Activated T-cell treated with anti-CD3 and anti-CD28 coated beads, Interleukin-2, amount 50 U/mL, for 4 hours (primary cell): ENCODE results near the gene PIEZO2. TPM values are rescaled to one million over a fixed set of nuclear protein-coding genes. Genes with fewer than 3 reads are reported as not detected.
"Not testable (repeated sequence)": the region's sequence is repeated elsewhere in the genome, so short reads cannot be mapped to it uniquely, and the experiment has no call there.

Experiments used
- ATAC-seq, 2 donors: fragments of 200-7000 bp; cut with Tn5 transposase; one replicate each; pipeline ENCODE4 v1.10.0; 2021
- DNase-seq: peaks from one replicate; pipeline ENCODE4 v3.0.0-alpha.2; 2020
- H3K27me3 Mint-ChIP-seq: one replicate; pipeline ENCODE4 v1.8.0; 2021; ENCODE audit warnings: low read depth, mixed read lengths
- H3K36me3 Mint-ChIP-seq: one replicate; pipeline ENCODE4 v1.8.0; 2022; ENCODE audit warnings: mixed read lengths; ENCODE audit not compliant: insufficient read depth
- H3K4me1 Mint-ChIP-seq: one replicate; pipeline ENCODE4 v1.8.0; 2021; ENCODE audit warnings: low read depth, mixed read lengths
- H3K4me3 Mint-ChIP-seq: one replicate; pipeline ENCODE4 v1.8.0; 2021; ENCODE audit warnings: mild to moderate bottlenecking, moderate library complexity, mixed read lengths
- H3K9me3 Mint-ChIP-seq: one replicate; pipeline ENCODE4 v1.8.0; 2021; ENCODE audit warnings: mixed read lengths
- total RNA-seq, 3 donors: library from RNA; stranded (reverse); gene quantifications; one replicate each; pipeline ENCODE4 v1.2.1, GENCODE V29; 2021

PIEZO2 gene
- total RNA-seq, 3 donors from 2014 or later: 0.05 to 0.35 (median 0.18) TPM

DNA sequence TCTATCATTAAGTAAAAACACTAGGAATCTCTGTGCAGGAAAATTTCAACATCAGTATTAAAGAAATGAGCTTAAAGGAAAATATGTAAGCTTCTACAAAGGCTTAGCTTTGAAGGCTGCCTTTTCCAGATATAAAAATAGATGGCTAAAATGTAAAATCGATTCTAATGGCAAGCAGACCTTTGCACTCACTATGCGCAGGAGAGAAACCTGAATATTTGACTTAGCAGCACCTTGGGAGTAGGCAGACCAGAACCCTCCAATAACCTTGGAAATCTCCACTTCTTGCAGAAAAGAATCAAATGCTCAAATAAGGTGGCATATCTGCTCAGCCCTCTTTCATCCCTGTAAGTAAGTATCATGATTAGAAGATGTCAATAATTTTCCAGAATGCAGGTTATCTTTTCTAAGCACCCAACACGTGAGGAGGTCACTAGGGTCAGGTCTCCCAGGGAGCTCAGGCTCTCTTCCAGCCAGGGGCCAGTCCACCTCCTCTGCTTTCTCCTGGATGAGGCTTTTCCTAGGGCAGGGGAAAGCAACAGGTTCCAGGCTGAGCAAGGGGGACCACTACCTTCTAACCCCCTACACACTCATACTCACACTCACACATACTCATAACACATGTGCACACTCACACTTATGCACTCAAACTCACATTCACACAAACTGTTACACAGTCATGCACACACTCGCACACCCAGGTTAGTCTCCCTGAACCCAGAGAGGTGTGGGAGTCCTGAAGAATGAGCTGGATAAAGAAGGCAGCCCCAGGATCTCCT, 3.8 kb downstream of the PIEZO2 start:
- H3K4me1 Mint-ChIP-seq: no peaks in the 10 kb centered on the region
- ATAC-seq (no peak), DNase-seq (no peak)
- H3K9me3 Mint-ChIP-seq: no peaks in the 10 kb centered on the region
- H3K36me3 Mint-ChIP-seq: no peaks in the 10 kb centered on the region
- no peak overlapping the region for H3K4me3 Mint-ChIP-seq
- peaks cover 28% of the 10 kb centered on the region for H3K27me3 Mint-ChIP-seq

- DNase-seq: no peak
- no peak for ATAC-seq
- Mint-ChIP-seq H3K4me1 (no peaks in the 10 kb centered on the region), H3K4me3 (no peak overlapping the region), H3K36me3 (no peaks in the 10 kb centered on the region), H3K9me3 (peaks cover 3% of the 10 kb centered on the region), H3K27me3 (peaks cover 2% of the 10 kb centered on the region)
Measured at GRCh38 chr18:11137400-11137799, 12.0 kb downstream of the PIEZO2 start.

DNA sequence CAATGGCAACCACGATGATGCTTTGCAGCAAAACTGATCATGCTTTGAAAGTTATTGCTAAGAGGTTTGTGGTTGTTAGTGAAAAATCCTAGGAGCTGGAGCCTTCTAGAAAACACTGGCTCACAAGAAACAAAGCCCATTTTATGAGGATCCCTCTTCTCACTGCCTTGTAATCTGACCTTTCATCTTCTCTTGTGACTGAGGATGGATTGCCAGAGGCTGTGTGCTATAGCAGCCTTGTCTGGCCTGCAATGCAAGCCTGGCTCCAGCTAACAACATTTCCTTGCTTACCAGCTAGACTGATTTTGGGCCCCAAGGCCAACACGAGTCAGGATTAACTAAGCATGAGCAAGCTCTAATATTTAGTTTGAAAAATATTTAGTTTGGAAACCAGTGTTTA, 13.1 kb downstream of the PIEZO2 start:
- Mint-ChIP-seq H3K9me3 (peaks cover 3% of the 10 kb centered on the region), H3K36me3 (no peaks in the 10 kb centered on the region), H3K4me3 (no peak overlapping the region), H3K27me3 (peaks cover 2% of the 10 kb centered on the region), H3K4me1 (no peaks in the 10 kb centered on the region)
- ATAC-seq: no peak
- no peak for DNase-seq

DNA sequence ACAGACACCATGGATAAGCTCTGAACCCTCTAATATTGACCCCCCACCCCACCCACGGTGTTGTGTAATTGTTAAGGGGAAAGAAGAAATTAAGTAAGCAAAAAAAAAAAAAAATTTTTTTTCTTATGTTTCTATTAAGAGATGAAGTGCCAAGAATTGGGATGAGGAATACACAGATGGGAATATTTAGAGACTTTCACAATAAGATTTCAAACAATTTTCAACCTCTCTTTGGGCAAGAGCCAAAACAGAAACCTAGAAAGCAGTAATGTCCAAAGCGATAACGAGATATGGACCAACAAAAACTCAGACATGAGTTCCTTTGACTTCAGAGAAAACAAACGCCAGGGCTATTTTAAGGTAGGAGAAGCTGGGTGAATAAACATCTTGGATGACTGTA, 14.4 kb downstream of the PIEZO2 start:
- peaks cover 2% of the 10 kb centered on the region for H3K27me3 Mint-ChIP-seq
- no peak overlapping the region for H3K4me3 Mint-ChIP-seq
- H3K36me3 Mint-ChIP-seq: no peaks in the 10 kb centered on the region
- no peaks in the 10 kb centered on the region for H3K9me3 Mint-ChIP-seq
- H3K4me1 Mint-ChIP-seq: no peaks in the 10 kb centered on the region
- no peak for DNase-seq
- no peak for ATAC-seq

GRCh38 chr18:11129059-11129458, 20.3 kb downstream of the PIEZO2 start:
- H3K4me1 Mint-ChIP-seq, H3K4me3 Mint-ChIP-seq, H3K9me3 Mint-ChIP-seq, H3K36me3 Mint-ChIP-seq, DNase-seq, ATAC-seq, H3K27me3 Mint-ChIP-seq: not testable (repeated sequence)

DNA sequence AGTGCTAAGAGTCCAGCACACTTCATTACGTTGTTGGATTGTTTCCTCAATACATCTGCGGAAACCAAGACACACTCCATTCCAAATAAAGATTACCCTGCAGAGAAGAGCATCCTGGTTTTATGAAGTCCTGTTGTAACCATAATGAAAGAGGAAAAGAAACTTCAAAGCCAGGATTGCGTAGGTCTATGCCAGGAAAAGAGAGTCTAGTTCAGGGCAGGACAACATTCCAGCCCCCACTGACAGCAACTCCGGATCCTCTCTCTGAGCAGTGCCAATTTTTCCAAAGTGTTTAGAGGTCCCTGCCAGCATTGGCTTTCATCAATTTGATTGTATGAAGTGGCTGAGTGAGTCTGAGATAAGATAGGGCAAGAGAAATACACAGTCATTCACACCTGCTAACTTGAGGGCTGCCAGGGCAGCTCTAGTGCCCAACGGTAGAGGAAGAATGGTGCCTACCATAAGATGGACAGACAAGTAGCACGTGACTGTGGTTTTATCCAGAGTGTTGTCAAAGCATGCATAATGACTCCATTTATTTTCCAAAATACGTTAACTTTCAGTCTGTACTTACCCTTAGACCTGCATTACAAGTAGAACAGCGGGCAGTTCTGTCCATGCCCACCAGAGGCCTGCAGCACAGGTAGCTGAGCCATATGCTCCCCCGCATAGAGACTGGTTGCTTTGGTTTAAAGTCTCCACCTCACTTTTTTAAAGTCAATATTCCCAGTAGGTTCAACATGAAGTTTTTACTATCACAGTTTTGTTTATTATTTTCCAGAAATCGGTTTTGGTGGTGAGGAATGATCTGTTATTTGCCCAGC, 23.7 kb downstream of the PIEZO2 start:
- ATAC-seq (no peak), DNase-seq (no peak)
- Mint-ChIP-seq H3K4me1 (no peaks in the 10 kb centered on the region), H3K9me3 (peaks cover 6% of the 10 kb centered on the region), H3K27me3 (no peaks in the 10 kb centered on the region), H3K36me3 (no peaks in the 10 kb centered on the region), H3K4me3 (no peak overlapping the region)

GRCh38 chr18:11124054-11124453, 25.3 kb downstream of the PIEZO2 start:
- no peak for ATAC-seq
- DNase-seq: no peak

DNA sequence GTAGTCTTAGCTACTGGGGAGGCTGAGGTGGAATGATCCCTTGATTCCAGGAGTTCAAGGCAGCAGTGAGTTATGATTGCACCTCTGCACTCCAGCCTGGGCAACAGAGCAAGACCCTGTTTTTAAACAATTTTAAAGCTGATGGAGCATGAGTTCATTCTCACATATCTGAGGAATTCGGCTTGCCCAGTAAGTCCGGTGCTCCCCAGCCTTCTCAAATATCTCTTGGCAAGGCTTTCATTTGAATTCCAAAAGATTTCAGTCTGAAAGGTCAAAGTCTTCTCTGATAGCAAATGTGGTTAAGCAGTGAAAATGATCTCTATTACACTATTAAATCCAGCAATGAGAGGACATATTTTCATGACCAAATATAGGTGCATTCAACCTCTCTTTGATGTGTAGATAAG, 27.9 kb downstream of the PIEZO2 start:
- Mint-ChIP-seq H3K36me3 (no peaks in the 10 kb centered on the region), H3K4me3 (no peak overlapping the region), H3K27me3 (no peaks in the 10 kb centered on the region), H3K4me1 (no peaks in the 10 kb centered on the region), H3K9me3 (no peaks in the 10 kb centered on the region)
- ATAC-seq (no peak), DNase-seq (no peak)

More at GRCh38 chr18:11124054-11124453, 25.3 kb downstream of the PIEZO2 start:
- Mint-ChIP-seq H3K4me3 (no peak overlapping the region), H3K36me3 (no peaks in the 10 kb centered on the region), H3K27me3 (no peaks in the 10 kb centered on the region), H3K4me1 (no peaks in the 10 kb centered on the region), H3K9me3 (peaks cover 6% of the 10 kb centered on the region)

GRCh38 chr18:11119959-11120587, 29.3 kb downstream of the PIEZO2 start:
- ATAC-seq (no peak), DNase-seq (no peak)
- Mint-ChIP-seq H3K4me1 (no peaks in the 10 kb centered on the region), H3K4me3 (no peak overlapping the region), H3K36me3 (no peaks in the 10 kb centered on the region), H3K27me3 (no peaks in the 10 kb centered on the region), H3K9me3 (no peaks in the 10 kb centered on the region)

DNA sequence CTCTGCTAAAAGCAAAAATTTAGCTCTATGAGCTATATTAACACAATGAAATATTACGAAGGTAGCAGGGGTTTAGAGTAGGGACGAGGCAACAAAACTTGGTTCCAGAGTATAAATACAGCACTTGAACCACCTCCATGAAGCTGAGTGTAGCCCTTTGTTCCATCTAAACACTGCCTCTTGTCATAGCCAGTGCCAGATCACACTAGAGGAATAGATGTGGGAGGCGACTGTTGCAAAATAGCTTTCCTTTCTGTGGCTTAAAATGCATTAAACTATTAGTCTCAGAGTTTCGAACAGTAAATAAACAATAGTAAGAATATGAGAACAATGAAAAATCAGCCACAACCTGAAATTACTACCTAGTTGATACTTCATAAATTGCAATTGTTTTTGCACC, 29.8 kb downstream of the PIEZO2 start:
- H3K27me3 Mint-ChIP-seq: no peaks in the 10 kb centered on the region
- no peak overlapping the region for H3K4me3 Mint-ChIP-seq
- H3K4me1 Mint-ChIP-seq: no peaks in the 10 kb centered on the region
- no peaks in the 10 kb centered on the region for H3K9me3 Mint-ChIP-seq
- ATAC-seq (no peak), DNase-seq (no peak)
- no peaks in the 10 kb centered on the region for H3K36me3 Mint-ChIP-seq

DNA sequence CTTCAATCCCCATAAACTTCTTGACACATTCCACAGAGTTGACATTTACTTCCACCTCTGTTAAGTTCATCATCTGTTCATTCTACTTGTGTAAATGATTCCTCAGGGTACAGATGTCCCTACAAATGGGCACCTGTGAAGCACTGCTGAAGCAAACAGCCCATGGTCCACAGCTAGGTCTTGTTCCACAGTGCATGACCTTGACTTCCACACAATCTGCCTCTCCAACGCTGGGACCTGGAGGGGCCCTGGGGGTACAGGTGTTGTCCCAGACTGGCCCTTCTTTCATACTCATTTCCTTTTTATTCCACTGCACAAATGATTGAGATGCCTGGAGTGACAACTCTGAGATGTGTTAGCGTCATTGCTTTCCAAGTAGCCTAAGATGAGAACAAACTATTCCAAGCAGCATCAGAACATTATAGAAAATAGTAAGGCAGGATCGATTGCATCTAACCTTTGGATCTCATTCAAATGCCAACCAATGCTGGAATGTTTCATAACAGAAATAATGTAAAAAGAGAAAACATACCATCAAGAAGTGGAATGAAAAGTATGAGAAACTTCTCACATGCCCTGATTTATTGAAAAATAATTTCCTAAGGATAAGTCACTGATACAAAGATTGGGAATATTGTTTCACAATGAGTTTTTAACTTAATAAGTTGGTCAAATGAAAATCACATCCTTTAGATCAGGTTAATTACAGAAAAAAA, 31.2 kb downstream of the PIEZO2 start:
- no peaks in the 10 kb centered on the region for H3K27me3 Mint-ChIP-seq
- H3K9me3 Mint-ChIP-seq: no peaks in the 10 kb centered on the region
- no peak for DNase-seq
- H3K4me3 Mint-ChIP-seq: no peak overlapping the region
- no peaks in the 10 kb centered on the region for H3K36me3 Mint-ChIP-seq
- ATAC-seq: no peak
- H3K4me1 Mint-ChIP-seq: no peaks in the 10 kb centered on the region

- no peak for DNase-seq
- peaks cover 2% of the 10 kb centered on the region for H3K27me3 Mint-ChIP-seq
- no peak overlapping the region for H3K4me3 Mint-ChIP-seq
- no peaks in the 10 kb centered on the region for H3K4me1 Mint-ChIP-seq
- ATAC-seq: no peak
- no peaks in the 10 kb centered on the region for H3K36me3 Mint-ChIP-seq
- peaks cover 3% of the 10 kb centered on the region for H3K9me3 Mint-ChIP-seq
Measured at GRCh38 chr18:11115276-11115675, 34.1 kb downstream of the PIEZO2 start.

- peaks cover 2% of the 10 kb centered on the region for H3K27me3 Mint-ChIP-seq
- no peak for ATAC-seq
- no peak for DNase-seq
- H3K4me3 Mint-ChIP-seq: no peak overlapping the region
- peaks cover 3% of the 10 kb centered on the region for H3K9me3 Mint-ChIP-seq
- H3K36me3 Mint-ChIP-seq: no peaks in the 10 kb centered on the region
- H3K4me1 Mint-ChIP-seq: no peaks in the 10 kb centered on the region
Measured at GRCh38 chr18:11114653-11115052, 34.7 kb downstream of the PIEZO2 start.

DNA sequence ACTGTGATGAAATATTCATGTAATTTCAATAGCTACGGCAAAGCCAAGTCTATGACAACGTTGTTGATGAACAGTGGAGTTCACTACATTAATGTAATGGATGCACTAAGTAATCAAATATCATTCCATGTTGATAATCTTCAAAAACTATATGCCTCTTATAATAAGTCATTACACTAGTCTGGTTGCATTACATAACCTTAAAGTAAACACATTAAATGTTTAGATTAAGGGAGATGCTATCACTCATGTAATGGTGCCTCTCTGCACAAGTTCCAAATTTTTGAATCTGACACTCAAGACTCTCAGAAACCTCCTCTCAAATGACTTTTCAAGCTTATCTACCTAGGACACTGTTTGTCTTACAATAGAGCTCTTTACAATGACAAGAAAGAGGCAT, 35.4 kb downstream of the PIEZO2 start:
- no peak overlapping the region for H3K4me3 Mint-ChIP-seq
- peaks cover 3% of the 10 kb centered on the region for H3K9me3 Mint-ChIP-seq
- no peaks in the 10 kb centered on the region for H3K4me1 Mint-ChIP-seq
- H3K36me3 Mint-ChIP-seq: no peaks in the 10 kb centered on the region
- DNase-seq (no peak), ATAC-seq (no peak)
- peaks cover 2% of the 10 kb centered on the region for H3K27me3 Mint-ChIP-seq
